ENCODE results near the gene FYB1. TPM values are rescaled to one million over a fixed set of nuclear protein-coding genes. Genes with fewer than 3 reads are reported as not detected.

The FYB1 gene
- total RNA-seq, 1 experiment from 2014 or later: not detected

- H3K36me3 ChIP-seq: no peaks in the 10 kb centered on the region
- H3K27ac ChIP-seq: no peak overlapping the region
- 0 out of 2 replicates have a peak, but pooled peaks cover 3% of the 10 kb centered on the region for H3K27me3 ChIP-seq
- DNase-seq: no peak
- no peaks in the 10 kb centered on the region for H3K4me1 ChIP-seq
- no peaks in the 10 kb centered on the region for H3K9me3 ChIP-seq (replicated peaks)
- no peak overlapping the region for H3K4me3 ChIP-seq
These were observed 61.7 kb downstream of the FYB1 start for GRCh38 chr5:39157701-39158100.

GRCh38 chr5:39156082-39156481 is 63.3 kb downstream of the FYB1 start:
- H3K27ac ChIP-seq: no peak overlapping the region
- H3K36me3 ChIP-seq: no peaks in the 10 kb centered on the region
- no peaks in the 10 kb centered on the region for H3K4me1 ChIP-seq
- no peak overlapping the region for H3K4me3 ChIP-seq
- H3K27me3 ChIP-seq: 0 out of 2 replicates have a peak, but pooled peaks cover 3% of the 10 kb centered on the region
- no peak for DNase-seq
- no peaks in the 10 kb centered on the region for H3K9me3 ChIP-seq (replicated peaks)

- 0 out of 2 replicates have a peak, but pooled peaks cover 5% of the 10 kb centered on the region for H3K27me3 ChIP-seq
- H3K27ac ChIP-seq: no peak overlapping the region
- no peak for DNase-seq
- H3K4me1 ChIP-seq: no peaks in the 10 kb centered on the region
- no peak overlapping the region for H3K4me3 ChIP-seq
- no peaks in the 10 kb centered on the region for H3K36me3 ChIP-seq
- no peaks in the 10 kb centered on the region for H3K9me3 ChIP-seq (replicated peaks)
These were observed 67.6 kb downstream of the FYB1 start for GRCh38 chr5:39151745-39152144.

- H3K4me3 ChIP-seq: no peak overlapping the region
- H3K36me3 ChIP-seq: no peaks in the 10 kb centered on the region
- H3K27me3 ChIP-seq: peaks cover 8% of the 10 kb centered on the region; the same call in 1 of the 2 replicates
- no peaks in the 10 kb centered on the region for H3K9me3 ChIP-seq (replicated peaks)
- no peaks in the 10 kb centered on the region for H3K4me1 ChIP-seq
- DNase-seq: no peak
- no peak overlapping the region for H3K27ac ChIP-seq
These were observed 69.4 kb downstream of the FYB1 start for GRCh38 chr5:39149966-39150365.

GRCh38 chr5:39148983-39149534 is 70.3 kb downstream of the FYB1 start:
- Histone ChIP-seq H3K27me3 (peaks cover 8% of the 10 kb centered on the region; the same call in 1 of the 2 replicates), H3K27ac (no peak overlapping the region), H3K4me1 (no peaks in the 10 kb centered on the region), H3K4me3 (no peak overlapping the region), H3K36me3 (no peaks in the 10 kb centered on the region), H3K9me3 (replicated peaks) (no peaks in the 10 kb centered on the region)
- DNase-seq: peak in 1 of 2 experiments; percentile 5

- no peaks in the 10 kb centered on the region for H3K4me1 ChIP-seq
- no peak overlapping the region for H3K27ac ChIP-seq
- no peak for DNase-seq
- H3K27me3 ChIP-seq: peaks cover 8% of the 10 kb centered on the region; the same call in 1 of the 2 replicates
- H3K4me3 ChIP-seq: no peak overlapping the region
- H3K9me3 ChIP-seq (replicated peaks): no peaks in the 10 kb centered on the region
- no peaks in the 10 kb centered on the region for H3K36me3 ChIP-seq
These were observed 72.4 kb downstream of the FYB1 start for GRCh38 chr5:39146831-39147540.

GRCh38 chr5:39143151-39143860 is 76.1 kb downstream of the FYB1 start:
- Histone ChIP-seq H3K4me3 (no peak overlapping the region), H3K4me1 (no peaks in the 10 kb centered on the region), H3K27ac (no peak overlapping the region), H3K27me3 (peaks cover 3% of the 10 kb centered on the region; the same call in 1 of the 2 replicates), H3K9me3 (replicated peaks) (no peaks in the 10 kb centered on the region), H3K36me3 (no peaks in the 10 kb centered on the region)
- no peak for DNase-seq

- H3K9me3 ChIP-seq (replicated peaks): no peaks in the 10 kb centered on the region
- no peak overlapping the region for H3K4me3 ChIP-seq
- no peak overlapping the region for H3K27ac ChIP-seq
- no peaks in the 10 kb centered on the region for H3K27me3 ChIP-seq
- H3K4me1 ChIP-seq: no peaks in the 10 kb centered on the region
- no peak for DNase-seq
- H3K36me3 ChIP-seq: no peaks in the 10 kb centered on the region
These were observed 78.7 kb downstream of the FYB1 start for GRCh38 chr5:39140558-39141168.

- no peaks in the 10 kb centered on the region for H3K36me3 ChIP-seq
- H3K9me3 ChIP-seq (replicated peaks): no peaks in the 10 kb centered on the region
- no peak overlapping the region for H3K27ac ChIP-seq
- H3K27me3 ChIP-seq: no peaks in the 10 kb centered on the region
- no peaks in the 10 kb centered on the region for H3K4me1 ChIP-seq
- no peak overlapping the region for H3K4me3 ChIP-seq
- no peak for DNase-seq
These were observed 80.5 kb downstream of the FYB1 start for GRCh38 chr5:39138892-39139291.

GRCh38 chr5:39137819-39138451 is 81.4 kb downstream of the FYB1 start:
- H3K4me3 ChIP-seq: no peak overlapping the region
- no peaks in the 10 kb centered on the region for H3K4me1 ChIP-seq
- DNase-seq: peak in 1 of 2 experiments; percentile 5
- no peaks in the 10 kb centered on the region for H3K27me3 ChIP-seq
- no peaks in the 10 kb centered on the region for H3K9me3 ChIP-seq (replicated peaks)
- no peaks in the 10 kb centered on the region for H3K36me3 ChIP-seq
- no peak overlapping the region for H3K27ac ChIP-seq

GRCh38 chr5:39137391-39137790 is 82.0 kb downstream of the FYB1 start:
- no peak for DNase-seq

GRCh38 chr5:39132792-39133191 is 86.6 kb downstream of the FYB1 start:
- no peak overlapping the region for H3K27ac ChIP-seq

More at GRCh38 chr5:39137391-39137790, 82.0 kb downstream of the FYB1 start:
- H3K4me1 ChIP-seq: no peaks in the 10 kb centered on the region
- no peaks in the 10 kb centered on the region for H3K27me3 ChIP-seq
- H3K36me3 ChIP-seq: no peaks in the 10 kb centered on the region
- H3K9me3 ChIP-seq (replicated peaks): no peaks in the 10 kb centered on the region
- no peak overlapping the region for H3K27ac ChIP-seq
- H3K4me3 ChIP-seq: no peak overlapping the region

GRCh38 chr5:39132128-39132447 is 87.3 kb downstream of the FYB1 start:
- DNase-seq: peak in 1 of 2 experiments; percentile 17

More at GRCh38 chr5:39132792-39133191, 86.6 kb downstream of the FYB1 start:
- no peaks in the 10 kb centered on the region for H3K36me3 ChIP-seq
- H3K27me3 ChIP-seq: no peaks in the 10 kb centered on the region
- no peaks in the 10 kb centered on the region for H3K4me1 ChIP-seq
- no peak for DNase-seq
- H3K4me3 ChIP-seq: no peak overlapping the region
- H3K9me3 ChIP-seq (replicated peaks): no peaks in the 10 kb centered on the region

GRCh38 chr5:39131210-39132127 is 87.9 kb downstream of the FYB1 start:
- Histone ChIP-seq H3K27me3 (no peaks in the 10 kb centered on the region), H3K4me3 (no peak overlapping the region), H3K36me3 (no peaks in the 10 kb centered on the region), H3K9me3 (replicated peaks) (no peaks in the 10 kb centered on the region), H3K27ac (no peak overlapping the region), H3K4me1 (no peaks in the 10 kb centered on the region)
- DNase-seq: no peak

More at GRCh38 chr5:39132128-39132447, 87.3 kb downstream of the FYB1 start:
- no peak overlapping the region for H3K4me3 ChIP-seq
- H3K4me1 ChIP-seq: no peaks in the 10 kb centered on the region
- H3K9me3 ChIP-seq (replicated peaks): no peaks in the 10 kb centered on the region
- H3K36me3 ChIP-seq: no peaks in the 10 kb centered on the region
- no peak overlapping the region for H3K27ac ChIP-seq
- no peaks in the 10 kb centered on the region for H3K27me3 ChIP-seq

All from SJCRH30 (cell line).